Epithelial cell of proximal tubule (primary cell): ENCODE results near the gene FANCI. TPM values are rescaled to one million over a fixed set of nuclear protein-coding genes. Genes with fewer than 3 reads are reported as not detected.

Experiments used
- DNase-seq: peaks from one replicate; pipeline ENCODE4 v3.0.0-alpha.2; 2011; ENCODE audit warnings: low read depth
- H3K4me3 ChIP-seq: 2 replicates; pipeline ENCODE4 v1.5.1; 2011; ENCODE audit warnings: low read depth, mild to moderate bottlenecking, low read length
- CTCF ChIP-seq: conservative IDR thresholded peaks from 2 replicates; pipeline ENCODE4 v1.5.1; 2012; ENCODE audit warnings: low read depth, mild to moderate bottlenecking, low read length
- total RNA-seq: library from RNA; depleted of rRNA; stranded (reverse); fragments of >200 nt; gene quantifications from 2 replicates; pipeline ENCODE4 v1.2.3, GENCODE V29; 2015

The FANCI gene
- total RNA-seq, 1 donor from 2014 or later, result 49.4 TPM

DNA sequence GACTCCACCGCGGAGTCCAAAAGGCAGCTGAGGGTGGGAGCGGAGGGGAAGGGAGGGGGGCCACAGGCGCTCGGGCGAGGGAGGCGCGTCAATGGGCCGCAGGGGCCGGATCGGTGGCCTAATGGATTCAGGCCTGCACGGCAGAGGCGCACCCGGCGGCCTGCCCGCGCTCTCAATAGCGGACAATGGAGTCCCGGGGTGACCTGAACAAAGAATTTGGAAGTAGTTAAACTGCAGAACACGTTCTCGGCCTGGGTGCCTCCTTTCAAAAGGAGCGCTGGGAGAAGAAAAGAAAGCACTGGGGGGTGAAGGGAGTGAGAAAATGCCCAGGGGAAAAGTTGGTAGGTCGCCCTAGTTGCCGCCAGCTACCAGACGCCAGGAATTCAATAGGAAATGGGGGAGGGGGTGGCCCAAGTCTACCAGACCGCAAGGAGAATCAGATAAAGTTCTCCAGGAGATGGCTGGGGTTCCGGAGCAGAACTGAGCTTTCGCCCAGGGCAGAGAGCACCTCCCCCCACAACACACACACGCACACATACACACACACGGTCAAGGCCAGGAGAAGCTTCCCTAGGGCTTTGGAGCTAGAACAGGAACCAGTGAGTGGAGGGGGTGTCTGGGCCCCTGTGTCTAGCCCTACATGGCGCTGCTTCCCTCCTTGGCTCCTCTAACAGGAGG, 116.7 kb downstream of the FANCI start:
- H3K4me3 ChIP-seq, result no peak overlapping the region
- no peak for TF ChIP-seq CTCF
- DNase-seq, result no peak

DNA sequence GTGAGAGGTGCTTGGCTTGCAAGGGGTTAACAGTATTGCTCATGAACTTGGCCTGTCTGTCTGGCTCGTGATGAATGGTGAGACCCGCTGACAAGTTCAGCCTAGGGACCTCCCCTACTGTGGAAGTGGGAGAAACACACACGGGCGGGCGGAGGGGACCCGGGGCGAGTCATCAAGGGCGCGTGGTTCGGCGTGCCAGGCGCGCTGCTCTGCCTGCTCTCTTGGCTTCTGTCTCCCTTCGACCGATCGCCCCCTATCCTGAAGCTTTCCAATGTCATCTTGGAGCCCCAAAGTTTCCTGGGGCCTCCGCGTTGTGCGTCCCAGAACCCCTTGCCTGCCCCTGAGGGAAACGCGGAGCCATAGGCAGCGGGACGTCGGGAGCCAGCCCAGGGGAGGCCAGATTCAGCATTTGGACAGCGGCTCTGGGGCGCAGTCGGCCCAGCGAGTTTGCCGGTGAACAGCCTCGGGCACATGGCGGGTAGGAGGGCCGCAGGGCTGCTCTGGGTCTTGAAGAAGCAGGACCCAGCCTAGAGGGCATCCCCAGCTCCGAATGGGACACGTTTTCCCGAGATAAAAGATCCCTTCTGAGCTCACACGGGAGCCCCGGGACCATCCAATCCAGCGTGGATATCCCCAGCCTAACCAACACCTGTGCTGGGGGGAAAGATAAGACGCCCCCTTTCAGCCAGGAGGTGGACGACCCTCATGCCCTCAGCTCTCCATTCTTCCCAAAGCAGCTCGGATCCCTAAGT, 117.8 kb downstream of the FANCI start:
- DNase-seq, result no peak
- no peak for TF ChIP-seq CTCF

DNA sequence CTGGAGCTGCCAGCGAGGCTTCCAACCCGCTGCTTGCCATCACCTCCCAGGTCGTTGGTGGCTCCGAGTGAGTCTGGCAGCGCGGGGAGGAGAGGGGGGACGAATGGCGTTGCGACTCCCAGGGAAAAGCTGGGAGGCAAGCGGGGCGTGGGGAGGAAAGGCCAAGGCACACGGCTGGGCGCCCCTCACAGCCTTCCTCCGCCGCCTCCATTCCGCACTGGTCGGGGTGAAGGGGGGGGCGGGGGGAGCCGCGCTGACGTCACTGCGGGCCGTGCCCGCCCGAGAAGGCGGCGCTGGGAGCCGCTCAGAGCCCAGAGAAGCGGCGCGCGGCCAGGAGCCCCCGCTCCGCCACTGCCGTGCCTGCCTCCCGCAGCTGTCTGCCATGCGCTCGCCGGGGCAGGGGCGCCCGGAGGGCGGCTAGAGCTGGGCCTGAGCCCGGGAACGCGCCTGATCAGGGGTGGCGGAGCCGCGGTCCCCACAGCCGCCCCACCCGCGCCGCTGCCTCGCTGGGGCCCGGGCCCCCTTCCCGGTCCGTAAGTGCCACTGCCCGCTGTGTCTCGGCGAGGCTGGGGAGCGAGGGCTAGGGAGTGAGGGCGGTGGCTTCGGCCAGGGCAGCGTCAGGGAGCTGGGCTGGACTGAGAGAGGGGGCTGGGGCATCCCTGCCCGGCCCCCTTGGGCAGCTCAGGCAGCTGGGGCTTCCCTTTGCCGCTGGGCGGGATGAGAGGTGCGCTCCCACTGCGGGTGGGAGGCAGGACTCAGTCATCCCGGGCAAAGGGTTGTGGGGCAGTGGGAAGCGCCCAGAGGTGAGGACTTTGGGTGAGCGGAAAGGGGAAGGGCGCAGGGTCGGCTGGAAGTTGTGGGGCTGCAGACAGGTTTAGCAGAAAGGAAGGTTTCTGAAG, 118.7 kb downstream of the FANCI start:
- TF ChIP-seq CTCF, result no peak
- no peak for DNase-seq
- H3K4me3 ChIP-seq, result no peak overlapping the region

More for the DNA sequence above, 117.8 kb downstream of the FANCI start:
- no peak overlapping the region for H3K4me3 ChIP-seq

DNA sequence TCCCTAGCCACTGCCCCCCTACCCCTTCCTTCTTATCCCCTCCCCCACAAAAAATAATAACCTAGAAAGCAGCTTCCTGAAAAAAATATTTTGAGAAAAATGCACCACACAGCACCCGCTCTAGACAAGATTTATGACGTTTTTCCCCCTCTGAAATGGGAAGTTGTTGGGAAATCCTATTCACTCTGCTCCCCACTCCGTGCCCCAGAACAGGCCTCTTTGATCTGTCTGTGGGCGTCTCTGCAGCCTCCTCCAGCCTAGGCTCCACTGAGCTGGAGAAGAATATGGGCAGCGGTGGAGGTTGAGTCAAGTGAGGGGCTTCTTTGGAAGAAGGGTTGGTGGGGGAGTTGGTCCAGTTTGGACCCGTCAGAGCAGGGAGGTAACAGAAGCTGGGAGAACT, 119.4 kb downstream of the FANCI start:
- H3K4me3 ChIP-seq, result no peak overlapping the region
- no peak for DNase-seq
- no peak for TF ChIP-seq CTCF

- DNase-seq, result no peak
- no peak for TF ChIP-seq CTCF
- no peak overlapping the region for H3K4me3 ChIP-seq
Observed at GRCh38 chr15:89363770-89364169, 120.0 kb downstream of the FANCI start.

DNA sequence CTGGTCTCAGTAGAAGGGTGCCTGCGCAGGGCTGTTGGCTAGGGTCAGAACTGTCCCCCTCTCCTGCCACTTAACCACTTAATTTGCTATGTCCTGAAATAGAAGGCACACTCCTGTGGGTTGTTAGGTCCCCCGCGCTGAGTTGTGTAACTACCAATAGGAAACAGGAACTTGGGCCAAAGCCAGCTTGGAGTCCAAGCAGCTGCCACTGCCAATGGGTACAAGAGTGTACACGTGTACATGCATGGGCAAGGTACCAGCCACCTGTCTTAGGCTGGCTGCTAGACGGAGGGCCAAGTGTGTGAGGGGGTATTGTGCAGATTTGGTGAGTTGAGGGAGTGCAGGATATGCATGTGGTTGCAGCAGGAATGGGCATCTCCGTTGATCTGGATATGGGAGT, 120.6 kb downstream of the FANCI start:
- no peak for DNase-seq
- no peak overlapping the region for H3K4me3 ChIP-seq
- no peak for TF ChIP-seq CTCF
